ENCODE measurements around the gene FSD2.

FSD2 gene

DNA sequence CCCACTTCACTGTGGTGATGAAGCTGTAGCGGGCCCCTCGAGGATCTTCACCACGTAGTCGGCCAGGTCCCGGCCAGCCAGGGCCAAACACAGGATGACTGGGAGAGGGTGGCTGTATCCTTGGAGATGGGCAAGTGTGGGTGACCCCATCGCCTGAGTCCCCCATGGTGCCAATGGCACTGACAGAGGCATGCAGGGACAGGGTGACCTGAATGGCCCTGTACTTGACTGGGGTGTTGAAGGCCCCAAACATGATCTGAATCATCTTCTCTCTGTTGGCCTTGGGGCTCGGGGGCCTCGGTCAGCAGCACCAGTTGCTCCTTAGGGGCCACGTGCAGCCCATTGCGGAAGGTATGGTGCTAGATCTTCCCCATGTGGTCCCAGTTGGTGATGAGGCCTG, 79.1 kb downstream of the FSD2 start:
- Histone ChIP-seq H3K27me3 (replicated peaks; ENCODE audit: insufficient read depth, low read length) (no peaks in the 10 kb centered on the region), H3K4me1 (ENCODE audit: low read length) (no peaks in the 10 kb centered on the region), H3K9ac (ENCODE audit: low read length) (no peak overlapping the region), H3K4me2 (ENCODE audit: low read depth, low read length) (no peak overlapping the region), H2AFZ (ENCODE audit: low read length) (no peak overlapping the region), H3K27ac (ENCODE audit: low read length) (no peak overlapping the region), H3K9me2 (replicated peaks; ENCODE audit: insufficient read depth, low read length) (no peaks in the 10 kb centered on the region), H3F3A (ENCODE audit: insufficient read depth, low read length) (no peaks in the 10 kb centered on the region), H3K9me3 (replicated peaks; ENCODE audit: insufficient read depth, low read length) (no peaks in the 10 kb centered on the region), H3K36me3 (replicated peaks; ENCODE audit: insufficient read depth, low read length) (no peaks in the 10 kb centered on the region), H3K79me2 (ENCODE audit: low read length) (no peaks in the 10 kb centered on the region), H3K4me3 (ENCODE audit: low read length) (no peak overlapping the region), H4K20me1 (ENCODE audit: insufficient read depth, low read length) (no peaks in the 10 kb centered on the region)
- TF ChIP-seq EZH2phosphoT487 (IDR thresholded peaks at IDR 0.05; ENCODE audit: low read length) (no peak), EZH2 (optimal IDR thresholded peaks at IDR 0.05; ENCODE audit: low read depth, low read length) (no peak), CTCF (IDR thresholded peaks at IDR 0.05; ENCODE audit: low read length) (no peak)
- no peak for DNase-seq

- Histone ChIP-seq H3K9me2 (replicated peaks; ENCODE audit: insufficient read depth, low read length) (no peaks in the 10 kb centered on the region), H4K20me1 (ENCODE audit: insufficient read depth, low read length) (no peaks in the 10 kb centered on the region), H3K27me3 (replicated peaks; ENCODE audit: insufficient read depth, low read length) (0 out of 2 replicates have a peak, but pooled peaks cover 9% of the 10 kb centered on the region), H3K36me3 (replicated peaks; ENCODE audit: insufficient read depth, low read length) (no peaks in the 10 kb centered on the region), H3K27ac (ENCODE audit: low read length) (no peak overlapping the region), H3F3A (ENCODE audit: insufficient read depth, low read length) (no peaks in the 10 kb centered on the region), H3K79me2 (ENCODE audit: low read length) (no peaks in the 10 kb centered on the region), H3K9me3 (replicated peaks; ENCODE audit: insufficient read depth, low read length) (no peaks in the 10 kb centered on the region), H3K4me1 (ENCODE audit: low read length) (peaks cover 3% of the 10 kb centered on the region; the same call in 1 of the 2 replicates), H3K4me2 (ENCODE audit: low read depth, low read length) (no peak overlapping the region), H2AFZ (ENCODE audit: low read length) (no peak overlapping the region), H3K4me3 (ENCODE audit: low read length) (no peak overlapping the region), H3K9ac (ENCODE audit: low read length) (no peak overlapping the region)
- TF ChIP-seq CTCF (IDR thresholded peaks at IDR 0.05; ENCODE audit: low read length) (no peak), EZH2phosphoT487 (IDR thresholded peaks at IDR 0.05; ENCODE audit: low read length) (no peak), EZH2 (optimal IDR thresholded peaks at IDR 0.05; ENCODE audit: low read depth, low read length) (no peak)
- DNase-seq = no peak
Observed at GRCh38 chr15:82715003-82715402, 90.9 kb downstream of the FSD2 start.

DNA sequence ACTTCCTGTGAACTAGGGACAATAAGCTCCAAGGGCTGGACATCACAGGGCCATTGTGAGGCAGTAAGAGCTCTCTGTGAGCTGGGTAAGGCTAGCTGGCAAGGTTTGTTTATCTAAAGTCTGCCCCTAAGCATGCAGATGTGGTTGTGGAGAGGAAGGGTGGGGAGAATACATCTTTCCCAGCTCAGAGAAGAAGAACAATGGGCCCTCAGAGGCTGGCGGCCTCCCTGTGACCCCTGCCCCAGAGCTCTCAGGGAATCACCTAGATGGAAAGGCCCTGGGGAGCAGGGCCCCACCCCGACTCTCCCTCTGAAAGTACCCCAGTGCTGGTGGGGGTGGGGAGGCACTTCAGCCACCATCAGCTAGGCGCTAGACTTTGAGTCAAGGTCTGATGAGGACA, 91.9 kb downstream of the FSD2 start:
- Histone ChIP-seq H3K36me3 (replicated peaks; ENCODE audit: insufficient read depth, low read length) (no peaks in the 10 kb centered on the region), H4K20me1 (ENCODE audit: insufficient read depth, low read length) (no peaks in the 10 kb centered on the region), H3K27me3 (replicated peaks; ENCODE audit: insufficient read depth, low read length) (0 out of 2 replicates have a peak, but pooled peaks cover 6% of the 10 kb centered on the region), H3K9ac (ENCODE audit: low read length) (no peak overlapping the region), H3K4me2 (ENCODE audit: low read depth, low read length) (no peak overlapping the region), H3K27ac (ENCODE audit: low read length) (no peak overlapping the region), H3F3A (ENCODE audit: insufficient read depth, low read length) (no peaks in the 10 kb centered on the region), H3K4me1 (ENCODE audit: low read length) (peaks cover 3% of the 10 kb centered on the region; the same call in 1 of the 2 replicates), H3K9me3 (replicated peaks; ENCODE audit: insufficient read depth, low read length) (no peaks in the 10 kb centered on the region), H3K79me2 (ENCODE audit: low read length) (no peaks in the 10 kb centered on the region), H3K4me3 (ENCODE audit: low read length) (no peak overlapping the region), H2AFZ (ENCODE audit: low read length) (no peak overlapping the region), H3K9me2 (replicated peaks; ENCODE audit: insufficient read depth, low read length) (no peaks in the 10 kb centered on the region)
- DNase-seq = no peak
- TF ChIP-seq CTCF (IDR thresholded peaks at IDR 0.05; ENCODE audit: low read length) = no peak
- no peak for TF ChIP-seq EZH2 (optimal IDR thresholded peaks at IDR 0.05; ENCODE audit: low read depth, low read length)
- no peak for TF ChIP-seq EZH2phosphoT487 (IDR thresholded peaks at IDR 0.05; ENCODE audit: low read length)
